AG09309 (cell line): ENCODE measurements around the gene CYP3A7.
"Not testable (repeated sequence)": the region's sequence is repeated elsewhere in the genome, so short reads cannot be mapped to it uniquely, and the experiment has no call there.

Experiments used
- DNase-seq: peaks from one replicate; pipeline ENCODE4 v3.0.0-alpha.2; 2010; ENCODE audit warnings: low read depth
- H3K4me3 ChIP-seq: 2 replicates; pipeline ENCODE4 v1.5.1; 2011; ENCODE audit warnings: mild to moderate bottlenecking, low read depth, low read length, moderate library complexity; ENCODE audit not compliant: control insufficient read depth
- TF ChIP-seq, protein P1 (sequence below): IDR thresholded peaks from 2 replicates; pipeline ENCODE4 v1.5.1; 2011; ENCODE audit warnings: mild to moderate bottlenecking, low read depth, low read length, inconsistent platforms; ENCODE audit not compliant: insufficient read depth, control insufficient read depth; ENCODE audit errors: missing control alignments

The CYP3A7 gene

GRCh38 chr7:99734987-99735386 is at the start of gene CYP3A7:
CYP3A7 (minus strand) TSS chr7:99735196; CDS start chr7:99735093, 103 bp downstream.
- TF ChIP-seq, protein P1, sequence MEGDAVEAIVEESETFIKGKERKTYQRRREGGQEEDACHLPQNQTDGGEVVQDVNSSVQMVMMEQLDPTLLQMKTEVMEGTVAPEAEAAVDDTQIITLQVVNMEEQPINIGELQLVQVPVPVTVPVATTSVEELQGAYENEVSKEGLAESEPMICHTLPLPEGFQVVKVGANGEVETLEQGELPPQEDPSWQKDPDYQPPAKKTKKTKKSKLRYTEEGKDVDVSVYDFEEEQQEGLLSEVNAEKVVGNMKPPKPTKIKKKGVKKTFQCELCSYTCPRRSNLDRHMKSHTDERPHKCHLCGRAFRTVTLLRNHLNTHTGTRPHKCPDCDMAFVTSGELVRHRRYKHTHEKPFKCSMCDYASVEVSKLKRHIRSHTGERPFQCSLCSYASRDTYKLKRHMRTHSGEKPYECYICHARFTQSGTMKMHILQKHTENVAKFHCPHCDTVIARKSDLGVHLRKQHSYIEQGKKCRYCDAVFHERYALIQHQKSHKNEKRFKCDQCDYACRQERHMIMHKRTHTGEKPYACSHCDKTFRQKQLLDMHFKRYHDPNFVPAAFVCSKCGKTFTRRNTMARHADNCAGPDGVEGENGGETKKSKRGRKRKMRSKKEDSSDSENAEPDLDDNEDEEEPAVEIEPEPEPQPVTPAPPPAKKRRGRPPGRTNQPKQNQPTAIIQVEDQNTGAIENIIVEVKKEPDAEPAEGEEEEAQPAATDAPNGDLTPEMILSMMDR = no peak
- DNase-seq = no peak
- H3K4me3 ChIP-seq = no peak within 1 kb of the TSS

DNA sequence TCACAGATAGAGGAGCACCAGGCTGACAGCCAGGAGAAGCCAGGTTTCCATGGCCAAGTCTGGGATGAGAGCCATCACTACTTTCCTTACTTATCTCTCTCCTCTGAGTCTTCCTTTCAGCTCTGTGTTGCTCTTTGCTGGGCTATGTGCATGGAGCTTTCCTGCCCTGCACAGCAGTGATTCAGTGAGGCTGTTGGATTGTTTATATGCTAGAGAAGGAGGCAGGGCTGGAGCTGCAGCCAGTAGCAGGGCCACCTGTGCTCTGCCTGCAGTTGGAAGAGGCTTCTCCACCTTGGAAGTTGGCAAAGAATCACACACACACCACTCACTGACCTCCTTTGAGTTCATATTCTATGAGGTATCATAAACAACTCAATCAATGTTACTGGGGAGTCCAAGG is 49.0 kb upstream of the CYP3A7 start, which contains the start of gene CYP3A4:
TSS of gene CYP3A4 (minus strand) at position 178 of the 400 bp plus-strand sequence. CDS start at position 75, 103 bp downstream.
- H3K4me3 ChIP-seq = no peak within 1 kb of the TSS
- no peak for DNase-seq
- TF ChIP-seq, protein P1 = no peak

- DNase-seq = no peak
- TF ChIP-seq, protein P1 = no peak
- H3K4me3 ChIP-seq = no peak overlapping the region
Observed at GRCh38 chr7:99782012-99782953, 47.3 kb upstream of the CYP3A7 start.

DNA sequence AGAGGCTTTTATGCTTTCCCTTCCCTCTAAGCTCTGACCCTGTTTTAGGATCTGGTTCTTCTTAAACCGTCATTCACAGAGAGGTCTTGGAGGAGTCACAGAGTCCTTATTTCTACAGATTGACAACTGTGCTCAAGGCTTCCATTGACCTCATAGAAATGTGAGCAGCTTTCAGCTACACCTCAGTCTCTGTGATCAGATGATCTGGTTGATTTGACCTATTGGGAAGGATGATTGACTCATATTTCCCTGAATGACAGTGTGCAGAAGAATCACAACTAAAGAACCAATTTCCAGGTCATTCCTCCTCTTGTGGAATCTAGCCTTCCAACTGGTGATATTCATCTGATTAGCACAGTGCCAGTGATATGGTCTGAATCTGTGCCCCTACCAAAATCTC is 45.6 kb upstream of the CYP3A7 start:
- no peak for DNase-seq
- no peak overlapping the region for H3K4me3 ChIP-seq
- TF ChIP-seq, protein P1 = no peak

- TF ChIP-seq, protein P1 = no peak
- DNase-seq = no peak
- H3K4me3 ChIP-seq = no peak overlapping the region
Observed at GRCh38 chr7:99779949-99780348, 45.0 kb upstream of the CYP3A7 start.

DNA sequence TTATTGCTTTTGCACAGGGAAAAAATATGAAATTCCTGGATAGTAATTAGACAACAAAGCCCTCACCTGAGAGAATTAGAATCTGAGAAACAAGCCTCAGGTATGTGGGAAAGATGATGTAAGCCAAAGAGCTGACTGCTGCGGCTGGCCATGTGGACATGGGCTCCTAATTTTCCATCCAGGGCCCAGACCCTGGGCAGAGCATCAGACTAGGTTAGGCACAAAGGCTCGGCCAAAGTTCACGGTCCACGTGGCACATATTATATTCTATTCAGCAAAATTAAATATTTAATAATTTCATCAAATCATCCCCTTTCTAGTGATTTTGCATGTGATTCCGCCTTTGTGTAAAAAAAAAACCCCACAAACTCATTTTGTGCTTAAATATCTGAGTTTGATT is 43.9 kb upstream of the CYP3A7 start:
- H3K4me3 ChIP-seq = no peak overlapping the region
- TF ChIP-seq, protein P1 = no peak
- no peak for DNase-seq

DNA sequence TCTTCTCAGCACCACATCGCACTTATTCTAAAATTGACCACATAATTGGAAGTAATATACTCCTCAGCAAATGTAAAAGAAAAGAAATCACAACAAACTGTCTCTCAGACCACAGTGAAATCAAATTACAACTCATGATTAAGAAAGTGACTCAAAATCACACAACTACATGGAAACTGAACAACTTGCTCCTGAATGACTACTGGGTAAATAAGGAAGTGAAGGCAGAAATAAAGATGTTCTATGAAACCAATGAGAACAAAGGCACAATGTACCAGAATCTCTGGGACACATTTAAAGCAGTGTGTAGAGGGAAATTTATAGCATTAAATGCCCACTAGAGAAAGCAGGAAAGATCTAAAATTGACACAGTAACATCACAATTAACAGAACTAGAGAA is 38.4 kb upstream of the CYP3A7 start:
- not testable (repeated sequence) for DNase-seq, H3K4me3 ChIP-seq
